SJSA1 (cell line): ENCODE results near the gene FRMD4A. TPM values are rescaled to one million over a fixed set of nuclear protein-coding genes. Genes with fewer than 3 reads are reported as not detected.

Experiments used
- DNase-seq, 2 experiments: peaks; one replicate each; pipeline ENCODE4 v3.0.0-alpha.2; 2015 to 2020; ENCODE audit warnings: low spot score in 2 of 2, low read depth in 1 of 2
- H3K27ac ChIP-seq: fragments of 250-450 bp; sonication (Bioruptor Pico); 2 replicates; pipeline ENCODE4 v1.5.1; 2020; ENCODE audit warnings: mild to moderate bottlenecking, moderate library complexity
- H3K27me3 ChIP-seq: fragments of 250-450 bp; sonication (Bioruptor Pico); replicated peaks from 2 replicates; pipeline ENCODE4 v1.5.1; 2020; ENCODE audit warnings: mild to moderate bottlenecking, moderate library complexity
- H3K36me3 ChIP-seq: fragments of 250-450 bp; sonication (Bioruptor Pico); 2 replicates; pipeline ENCODE4 v1.5.1; 2020; ENCODE audit warnings: mild to moderate bottlenecking
- H3K4me1 ChIP-seq: fragments of 250-450 bp; sonication (Bioruptor Pico); replicated peaks from 2 replicates; pipeline ENCODE4 v1.6.1; 2021; ENCODE audit warnings: mild to moderate bottlenecking
- H3K4me3 ChIP-seq: fragments of 250-450 bp; sonication (Bioruptor Pico); 2 replicates; pipeline ENCODE4 v1.5.1; 2020; ENCODE audit warnings: mild to moderate bottlenecking
- H3K9me3 ChIP-seq: fragments of 250-450 bp; sonication (Bioruptor Pico); replicated peaks from 2 replicates; pipeline ENCODE4 v1.5.1; 2020; ENCODE audit warnings: mild to moderate bottlenecking
- total RNA-seq: library from RNA; depleted of rRNA; stranded (reverse); fragments of >200 nt; shearing (Covaris generic); gene quantifications from 2 replicates; pipeline ENCODE4 v1.2.3, GENCODE V29; 2014

The FRMD4A gene
- total RNA-seq, 1 experiment from 2014 or later = 6.2 TPM

DNA sequence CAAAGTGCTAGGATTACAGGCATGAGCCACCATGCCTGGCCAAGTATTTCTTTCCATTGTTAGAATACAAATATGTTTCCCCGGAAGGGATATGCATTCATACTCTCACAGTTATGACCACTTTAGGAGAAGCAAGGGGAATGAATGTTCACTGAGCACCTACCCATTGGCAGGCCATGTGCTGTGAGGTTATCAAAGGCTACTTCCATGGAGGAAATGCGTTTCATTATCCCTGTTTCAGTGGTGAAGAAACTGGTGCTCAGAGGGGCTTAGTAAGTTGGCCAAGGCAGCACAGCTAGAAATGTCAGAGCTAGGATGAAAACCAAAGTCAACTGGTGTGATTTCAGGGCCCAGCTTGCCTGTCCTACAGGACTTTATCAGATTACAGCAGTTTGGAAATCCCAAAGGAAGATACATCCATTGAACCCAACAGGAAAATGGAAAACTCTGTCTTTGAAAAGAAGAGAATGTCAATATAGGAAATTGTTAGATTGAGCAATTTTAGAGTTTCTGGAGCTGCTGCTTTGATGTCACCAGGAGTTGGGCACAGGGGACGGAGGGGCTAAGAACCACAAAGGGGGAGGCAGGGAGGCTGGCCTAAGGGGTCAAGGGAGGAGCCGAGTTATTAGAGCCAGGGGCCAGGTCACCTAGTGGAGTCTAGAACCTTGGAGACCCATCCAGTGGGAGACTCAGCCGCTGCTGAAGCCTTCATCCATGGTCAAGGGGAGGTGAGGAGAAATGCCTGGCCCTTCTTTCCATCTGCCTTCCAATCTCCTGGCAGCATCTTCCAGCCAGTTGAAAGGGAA, 319.8 kb downstream of the FRMD4A start:
- H3K4me3 ChIP-seq = no peak overlapping the region
- H3K36me3 ChIP-seq = no peaks in the 10 kb centered on the region
- H3K27me3 ChIP-seq = no peaks in the 10 kb centered on the region; the same call in 1 of the 2 replicates
- no peak for DNase-seq
- H3K4me1 ChIP-seq = peaks cover 18% of the 10 kb centered on the region
- H3K27ac ChIP-seq = no peak overlapping the region
- H3K9me3 ChIP-seq = no peaks in the 10 kb centered on the region

DNA sequence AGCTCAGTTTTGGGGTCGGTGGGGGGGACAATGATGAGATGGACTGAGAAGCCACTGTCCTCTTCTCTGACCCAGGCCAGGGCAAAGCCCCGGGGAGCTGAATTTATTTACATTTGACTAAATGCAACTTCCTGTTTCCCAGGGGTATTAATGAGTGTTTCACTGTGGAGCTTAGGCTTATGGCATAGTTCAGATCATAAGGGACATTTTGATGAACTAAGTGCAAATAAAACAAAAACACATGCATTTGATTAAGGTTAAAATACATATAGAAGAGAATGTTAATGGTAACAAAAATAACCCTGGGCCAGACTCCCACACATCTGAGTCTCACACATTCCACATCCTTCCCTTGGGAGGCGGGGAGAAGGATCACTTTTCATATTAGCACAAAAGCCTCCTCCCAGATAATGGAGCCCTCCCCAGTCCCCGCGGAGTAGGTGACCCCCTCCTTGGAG, 320.6 kb downstream of the FRMD4A start:
- Histone ChIP-seq H3K27ac (peak overlapping the region; percentile 78), H3K4me1 (peaks cover 18% of the 10 kb centered on the region), H3K9me3 (no peaks in the 10 kb centered on the region), H3K36me3 (no peaks in the 10 kb centered on the region), H3K4me3 (peak overlapping the region; percentile 27), H3K27me3 (no peaks in the 10 kb centered on the region)
- DNase-seq = peak in 1 of 2 experiments; percentile 78

DNA sequence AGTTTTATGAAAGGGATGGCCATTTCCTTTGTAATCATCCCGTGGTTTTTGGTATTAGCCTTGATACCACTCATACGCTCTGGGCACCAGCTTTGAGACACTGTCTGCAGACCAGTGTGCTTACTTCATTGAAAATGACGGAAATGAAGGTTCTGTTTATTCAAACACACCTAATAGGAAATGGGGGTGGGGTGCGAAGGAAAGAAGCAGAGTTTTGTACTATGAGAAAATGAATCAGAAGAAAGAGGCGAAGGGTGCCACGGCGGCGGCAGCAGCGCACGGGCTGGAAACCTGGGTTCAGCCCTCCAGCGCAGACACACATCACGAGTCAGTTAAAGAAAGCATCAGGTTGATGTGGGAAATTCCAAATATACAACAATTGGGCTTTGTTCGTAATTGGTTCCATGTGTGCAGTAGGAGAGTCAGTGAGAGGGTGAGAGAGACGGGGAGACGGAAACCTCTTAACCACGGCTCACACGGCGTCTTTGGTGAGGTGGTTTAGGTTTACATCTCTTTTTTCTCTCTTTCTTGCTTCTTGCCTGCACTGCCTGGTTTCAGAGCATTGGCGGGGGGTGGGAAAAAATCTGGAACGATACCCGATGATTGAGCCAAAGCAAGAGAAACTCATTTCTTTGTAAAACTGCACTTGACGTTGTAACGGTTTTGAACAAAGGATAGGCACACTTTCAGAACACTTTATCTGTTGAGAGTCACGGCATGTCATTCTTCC, 321.2 kb downstream of the FRMD4A start:
- Histone ChIP-seq H3K9me3 (no peaks in the 10 kb centered on the region), H3K36me3 (no peaks in the 10 kb centered on the region), H3K27ac (peak overlapping the region; percentile 78), H3K4me3 (peak overlapping the region; percentile 27), H3K4me1 (peaks cover 18% of the 10 kb centered on the region), H3K27me3 (no peaks in the 10 kb centered on the region)
- peak; percentile 56 to 79 for DNase-seq

- Histone ChIP-seq H3K4me1 (peaks cover 18% of the 10 kb centered on the region), H3K4me3 (peak overlapping the region; percentile 27), H3K27me3 (no peaks in the 10 kb centered on the region), H3K27ac (peak overlapping the region; percentile 78; the same call in 1 of the 2 replicates), H3K9me3 (no peaks in the 10 kb centered on the region), H3K36me3 (no peaks in the 10 kb centered on the region)
- peak in 1 of 2 experiments; percentile 58 for DNase-seq
Observed at GRCh38 chr10:14008740-14009080, 322.0 kb downstream of the FRMD4A start.

GRCh38 chr10:14004536-14004935, 326.2 kb downstream of the FRMD4A start:
- H3K27ac ChIP-seq = no peak overlapping the region
- H3K9me3 ChIP-seq = no peaks in the 10 kb centered on the region
- H3K4me3 ChIP-seq = no peak overlapping the region
- no peaks in the 10 kb centered on the region for H3K36me3 ChIP-seq
- H3K27me3 ChIP-seq = no peaks in the 10 kb centered on the region
- no peak for DNase-seq
- H3K4me1 ChIP-seq = peaks cover 6% of the 10 kb centered on the region

- DNase-seq = no peak
- no peaks in the 10 kb centered on the region for H3K36me3 ChIP-seq
- no peaks in the 10 kb centered on the region for H3K9me3 ChIP-seq
- no peak overlapping the region for H3K27ac ChIP-seq
- H3K4me3 ChIP-seq = no peak overlapping the region
- no peaks in the 10 kb centered on the region for H3K27me3 ChIP-seq
- peaks cover 6% of the 10 kb centered on the region for H3K4me1 ChIP-seq
Observed at GRCh38 chr10:14003517-14004184, 327.1 kb downstream of the FRMD4A start.

DNA sequence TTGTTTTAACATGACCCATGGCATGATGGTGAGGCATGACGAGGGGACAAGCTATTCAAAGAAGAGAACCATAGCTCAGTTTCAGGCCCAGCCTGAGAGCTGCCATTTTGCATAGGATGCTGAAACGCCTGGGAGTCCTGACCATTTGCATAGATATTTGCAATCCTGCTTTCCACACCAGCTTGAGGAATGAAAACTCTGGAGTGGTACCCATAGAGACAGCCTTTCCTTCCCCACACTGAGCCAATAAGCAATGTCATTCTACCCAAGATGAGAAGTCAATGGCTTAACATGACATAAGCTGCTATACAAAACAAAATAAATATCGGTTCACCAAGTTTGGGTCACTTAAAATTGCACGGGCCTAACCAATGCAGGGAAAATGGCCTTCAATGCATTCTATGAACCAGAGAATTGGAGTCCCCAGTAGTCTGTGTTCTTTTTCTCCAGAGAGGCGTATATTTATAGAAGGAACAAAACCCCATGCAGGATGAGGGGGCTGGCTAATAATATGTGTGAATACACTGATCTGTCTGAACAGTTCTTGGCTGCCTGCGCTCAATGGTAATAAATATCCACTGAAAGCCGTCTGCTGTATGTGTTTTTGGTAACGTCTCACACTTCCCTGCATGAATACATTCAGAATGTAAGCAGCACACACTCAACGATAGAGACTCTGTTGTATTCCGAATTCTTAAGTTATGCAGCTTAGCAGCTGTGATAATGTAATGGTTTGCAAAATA, 329.3 kb downstream of the FRMD4A start:
- no peaks in the 10 kb centered on the region for H3K4me1 ChIP-seq
- no peak overlapping the region for H3K4me3 ChIP-seq
- H3K36me3 ChIP-seq = no peaks in the 10 kb centered on the region
- no peaks in the 10 kb centered on the region for H3K27me3 ChIP-seq
- no peaks in the 10 kb centered on the region for H3K9me3 ChIP-seq
- no peak for DNase-seq
- H3K27ac ChIP-seq = no peak overlapping the region

GRCh38 chr10:13998163-13998835, 332.4 kb downstream of the FRMD4A start:
- no peaks in the 10 kb centered on the region for H3K4me1 ChIP-seq
- no peaks in the 10 kb centered on the region for H3K36me3 ChIP-seq
- no peak overlapping the region for H3K27ac ChIP-seq
- H3K4me3 ChIP-seq = no peak overlapping the region
- no peaks in the 10 kb centered on the region for H3K27me3 ChIP-seq
- H3K9me3 ChIP-seq = no peaks in the 10 kb centered on the region
- DNase-seq = no peak

DNA sequence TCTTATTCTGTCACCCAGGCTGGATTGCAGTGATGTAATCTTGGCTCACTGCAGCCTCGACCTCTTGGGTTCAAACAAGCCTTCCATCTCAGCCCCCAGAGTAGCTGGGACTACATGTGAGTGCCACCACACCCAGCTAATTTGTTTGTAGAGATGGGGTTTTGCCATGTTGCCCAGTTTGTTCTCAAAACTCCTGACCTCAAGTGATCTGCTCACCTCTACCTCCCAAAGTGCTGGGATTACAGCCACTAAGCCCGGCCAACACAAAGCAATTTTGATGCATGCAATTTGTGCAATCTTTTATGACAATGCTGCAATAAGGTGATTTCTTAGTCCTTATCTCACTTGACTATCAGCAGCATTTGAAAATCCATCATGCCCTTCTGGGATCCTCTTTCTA, 333.1 kb downstream of the FRMD4A start:
- Histone ChIP-seq H3K4me3 (no peak overlapping the region), H3K27ac (no peak overlapping the region), H3K27me3 (no peaks in the 10 kb centered on the region), H3K9me3 (no peaks in the 10 kb centered on the region), H3K4me1 (no peaks in the 10 kb centered on the region), H3K36me3 (no peaks in the 10 kb centered on the region)
- no peak for DNase-seq

DNA sequence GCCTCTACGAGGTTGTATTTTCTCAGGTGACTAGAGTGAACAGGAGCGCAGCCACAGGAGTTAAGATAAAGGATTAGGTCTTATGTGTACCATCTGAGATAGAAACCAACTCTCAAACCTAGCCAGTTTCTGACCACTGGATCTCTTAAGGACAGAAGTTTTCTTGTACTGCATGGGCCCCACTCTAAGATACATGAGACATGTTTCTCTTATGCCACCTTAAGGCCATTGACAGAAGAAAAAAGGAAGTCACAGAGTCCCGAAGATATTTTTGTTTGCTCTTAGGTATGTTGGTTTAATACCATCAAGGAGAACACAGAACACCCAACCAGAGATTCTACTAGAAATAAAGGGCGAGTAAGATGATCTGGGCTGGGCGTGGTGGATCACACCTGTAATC, 335.8 kb downstream of the FRMD4A start:
- no peak for DNase-seq
- Histone ChIP-seq H3K4me1 (peaks cover 21% of the 10 kb centered on the region), H3K9me3 (no peaks in the 10 kb centered on the region), H3K27ac (no peak overlapping the region), H3K36me3 (no peaks in the 10 kb centered on the region), H3K4me3 (no peak overlapping the region), H3K27me3 (no peaks in the 10 kb centered on the region)

GRCh38 chr10:13993673-13994089, 337.0 kb downstream of the FRMD4A start:
- H3K4me1 ChIP-seq = peaks cover 27% of the 10 kb centered on the region
- H3K36me3 ChIP-seq = no peaks in the 10 kb centered on the region
- no peaks in the 10 kb centered on the region for H3K9me3 ChIP-seq
- no peak overlapping the region for H3K4me3 ChIP-seq
- no peak for DNase-seq
- no peak overlapping the region for H3K27ac ChIP-seq
- H3K27me3 ChIP-seq = no peaks in the 10 kb centered on the region

GRCh38 chr10:13993169-13993568, 337.6 kb downstream of the FRMD4A start:
- H3K9me3 ChIP-seq = no peaks in the 10 kb centered on the region
- DNase-seq = no peak
- no peaks in the 10 kb centered on the region for H3K36me3 ChIP-seq
- H3K4me1 ChIP-seq = peaks cover 32% of the 10 kb centered on the region
- H3K4me3 ChIP-seq = no peak overlapping the region
- H3K27me3 ChIP-seq = no peaks in the 10 kb centered on the region
- no peak overlapping the region for H3K27ac ChIP-seq

DNA sequence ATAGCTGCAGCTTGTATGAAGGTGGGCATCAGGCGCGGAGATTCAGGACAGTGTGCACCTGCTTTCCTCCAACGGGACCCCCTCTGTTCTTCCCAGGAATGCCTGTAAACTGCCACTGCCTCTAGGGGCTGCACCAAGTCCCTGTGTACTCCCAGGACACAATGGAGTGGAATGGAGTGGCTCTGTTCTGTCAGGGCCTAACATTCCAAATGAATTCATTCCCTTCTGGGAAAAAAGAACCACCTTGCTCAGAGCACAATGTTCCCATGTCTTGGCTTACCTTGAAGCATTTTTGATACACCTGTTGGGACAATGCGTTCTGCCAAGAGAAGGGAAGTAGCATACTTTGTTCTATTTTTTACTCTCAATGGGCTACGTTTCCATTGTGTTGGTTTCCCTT, 339.4 kb downstream of the FRMD4A start:
- no peaks in the 10 kb centered on the region for H3K9me3 ChIP-seq
- H3K4me3 ChIP-seq = no peak overlapping the region
- peaks cover 47% of the 10 kb centered on the region for H3K4me1 ChIP-seq
- no peak overlapping the region; the same call in 1 of the 2 replicates for H3K27ac ChIP-seq
- no peaks in the 10 kb centered on the region for H3K27me3 ChIP-seq
- no peaks in the 10 kb centered on the region for H3K36me3 ChIP-seq
- no peak for DNase-seq
